ENCODE measurements around the gene RPL5. TPM values are rescaled to one million over a fixed set of nuclear protein-coding genes. Genes with fewer than 3 reads are reported as not detected.

RPL5 gene
- total RNA-seq, 3 donors from 2014 or later (not counting 1 experiment from before 2014, with no cell fraction given) = 573 to 679 (median 647) TPM

- TF ChIP-seq, protein P1, sequence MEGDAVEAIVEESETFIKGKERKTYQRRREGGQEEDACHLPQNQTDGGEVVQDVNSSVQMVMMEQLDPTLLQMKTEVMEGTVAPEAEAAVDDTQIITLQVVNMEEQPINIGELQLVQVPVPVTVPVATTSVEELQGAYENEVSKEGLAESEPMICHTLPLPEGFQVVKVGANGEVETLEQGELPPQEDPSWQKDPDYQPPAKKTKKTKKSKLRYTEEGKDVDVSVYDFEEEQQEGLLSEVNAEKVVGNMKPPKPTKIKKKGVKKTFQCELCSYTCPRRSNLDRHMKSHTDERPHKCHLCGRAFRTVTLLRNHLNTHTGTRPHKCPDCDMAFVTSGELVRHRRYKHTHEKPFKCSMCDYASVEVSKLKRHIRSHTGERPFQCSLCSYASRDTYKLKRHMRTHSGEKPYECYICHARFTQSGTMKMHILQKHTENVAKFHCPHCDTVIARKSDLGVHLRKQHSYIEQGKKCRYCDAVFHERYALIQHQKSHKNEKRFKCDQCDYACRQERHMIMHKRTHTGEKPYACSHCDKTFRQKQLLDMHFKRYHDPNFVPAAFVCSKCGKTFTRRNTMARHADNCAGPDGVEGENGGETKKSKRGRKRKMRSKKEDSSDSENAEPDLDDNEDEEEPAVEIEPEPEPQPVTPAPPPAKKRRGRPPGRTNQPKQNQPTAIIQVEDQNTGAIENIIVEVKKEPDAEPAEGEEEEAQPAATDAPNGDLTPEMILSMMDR (IDR thresholded peaks at IDR 0.05) = no peak
- H3K4me1 Mint-ChIP-seq = peaks cover 69 to 70% of the 10 kb centered on the region in 2 donors
- no peak overlapping the region for H3K27ac ChIP-seq (ENCODE audit: low read length)
- H3K9me3 Mint-ChIP-seq = no peaks in the 10 kb centered on the region
- 42% methylated on average over 1 of the region's 1 CpG for WGBS (ENCODE audit: insufficient coverage)
- no peak for DNase-seq
- intact Hi-C loops (cut with micrococcal nuclease) = no loop called here
- peaks cover 22% of the 10 kb centered on the region for H3K36me3 Mint-ChIP-seq
- no peak for ATAC-seq
- no peak overlapping the region for H3K4me3 ChIP-seq (ENCODE audit: low read length)
- H3K27ac Mint-ChIP-seq = peak overlapping the region; percentile 88 to 98
- no peaks in the 10 kb centered on the region for H3K9me3 ChIP-seq (ENCODE audit: control insufficient read depth, insufficient read depth, low read length)
- H3K27me3 ChIP-seq (ENCODE audit: control insufficient read depth, insufficient read depth, low read length) = no peaks in the 10 kb centered on the region
- H3K4me3 Mint-ChIP-seq = no peak overlapping the region
- no peaks in the 10 kb centered on the region for H3K27me3 Mint-ChIP-seq (ENCODE audit: low read depth in 2 of 2)
- H3K4me1 ChIP-seq (ENCODE audit: control insufficient read depth, insufficient read depth, low read length) = peaks cover 23% of the 10 kb centered on the region
- peaks cover 95% of the 10 kb centered on the region for H3K36me3 ChIP-seq (ENCODE audit: control insufficient read depth, insufficient read depth, low read length)
Measured at GRCh38 chr1:92838519-92838918, 6.7 kb downstream of the RPL5 start.

DNA sequence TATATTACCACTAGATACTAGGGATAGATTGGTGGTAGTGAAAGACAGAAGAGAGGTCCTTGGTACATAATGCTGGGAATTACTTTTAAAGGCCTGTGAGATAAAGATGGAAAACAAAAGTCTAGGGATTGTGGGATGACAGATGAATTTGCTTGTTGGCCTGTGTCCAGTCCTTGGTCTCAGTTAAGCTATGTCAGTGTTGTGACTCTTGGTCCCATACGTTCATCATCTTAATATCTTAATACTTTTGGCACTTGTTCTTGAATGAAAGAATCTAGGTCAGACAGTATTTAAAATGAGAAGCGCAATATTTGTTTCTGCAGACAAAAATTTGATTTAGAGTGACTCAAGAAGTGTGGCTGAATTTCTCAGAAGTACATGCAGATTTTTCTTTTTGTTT lies 7.6 kb downstream of the RPL5 start:
- H3K27ac Mint-ChIP-seq = peak overlapping the region; percentile 88 to 98
- H3K36me3 ChIP-seq (ENCODE audit: control insufficient read depth, insufficient read depth, low read length) = peaks cover 95% of the 10 kb centered on the region
- WGBS (ENCODE audit: insufficient coverage) = 70% methylated on average over 1 of the region's 2 CpGs
- no peak for DNase-seq
- ATAC-seq = no peak
- TF ChIP-seq, protein P1 (IDR thresholded peaks at IDR 0.05) = no peak
- H3K9me3 Mint-ChIP-seq = no peaks in the 10 kb centered on the region
- H3K27me3 Mint-ChIP-seq (ENCODE audit: low read depth in 2 of 2) = no peaks in the 10 kb centered on the region
- H3K4me1 ChIP-seq (ENCODE audit: control insufficient read depth, insufficient read depth, low read length) = peaks cover 18% of the 10 kb centered on the region
- H3K9me3 ChIP-seq (ENCODE audit: control insufficient read depth, insufficient read depth, low read length) = no peaks in the 10 kb centered on the region
- peaks cover 30% of the 10 kb centered on the region for H3K36me3 Mint-ChIP-seq
- peaks cover 60 to 61% of the 10 kb centered on the region in 2 donors for H3K4me1 Mint-ChIP-seq
- intact Hi-C loops (cut with micrococcal nuclease) = no loop called here
- no peak overlapping the region for H3K4me3 ChIP-seq (ENCODE audit: low read length)
- H3K4me3 Mint-ChIP-seq = no peak overlapping the region
- H3K27me3 ChIP-seq (ENCODE audit: control insufficient read depth, insufficient read depth, low read length) = no peaks in the 10 kb centered on the region
- H3K27ac ChIP-seq (ENCODE audit: low read length) = no peak overlapping the region

DNA sequence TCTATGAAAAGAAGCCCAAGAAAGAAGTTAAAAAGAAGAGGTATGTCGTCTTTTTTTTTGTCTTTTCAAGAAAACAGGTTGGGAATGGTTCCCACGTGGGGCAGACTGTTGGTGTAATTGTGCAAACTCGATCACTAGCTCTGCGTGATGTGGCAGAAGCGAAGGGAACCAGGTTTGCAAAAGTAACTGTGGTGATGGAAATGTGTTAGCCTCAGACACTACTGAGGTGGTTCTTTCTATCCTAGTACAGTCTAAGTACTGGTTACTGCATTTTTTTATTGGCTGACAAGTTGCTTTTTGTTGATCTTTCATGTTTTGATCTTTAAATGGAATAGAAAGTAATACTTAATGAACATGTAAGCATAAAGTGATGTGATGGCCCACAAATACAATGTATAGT lies 8.8 kb downstream of the RPL5 start:
- Histone ChIP-seq H3K4me1 (ENCODE audit: control insufficient read depth, insufficient read depth, low read length) (peaks cover 9% of the 10 kb centered on the region), H3K36me3 (ENCODE audit: control insufficient read depth, insufficient read depth, low read length) (peaks cover 88% of the 10 kb centered on the region), H3K9me3 (ENCODE audit: control insufficient read depth, insufficient read depth, low read length) (no peaks in the 10 kb centered on the region), H3K27ac (ENCODE audit: low read length) (peak overlapping the region; percentile 31), H3K4me3 (ENCODE audit: low read length) (no peak overlapping the region), H3K27me3 (ENCODE audit: control insufficient read depth, insufficient read depth, low read length) (no peaks in the 10 kb centered on the region)
- peak overlapping the region; percentile 88 to 98 for H3K27ac Mint-ChIP-seq
- WGBS (ENCODE audit: insufficient coverage) = 40% methylated on average over 5 of the region's 5 CpGs
- H3K4me1 Mint-ChIP-seq = peaks cover 48 to 50% of the 10 kb centered on the region in 2 donors
- intact Hi-C loops (cut with micrococcal nuclease) = no loop called here
- TF ChIP-seq, protein P1 (IDR thresholded peaks at IDR 0.05) = no peak
- H3K4me3 Mint-ChIP-seq = peak overlapping the region; percentile 32
- peaks cover 30% of the 10 kb centered on the region for H3K36me3 Mint-ChIP-seq
- DNase-seq = peak in 1 of 2 donors; percentile 47
- H3K27me3 Mint-ChIP-seq (ENCODE audit: low read depth in 2 of 2) = no peaks in the 10 kb centered on the region
- ATAC-seq = peak; percentile 86 to 89 (median 87)
- H3K9me3 Mint-ChIP-seq = no peaks in the 10 kb centered on the region

Data from natural killer cell (primary cell).